Gastroesophageal sphincter (tissue), 3 donors: ENCODE results near the gene FBXL4.

Experiments
- CTCF ChIP-seq, 4 experiments: fragments of 200-600 bp in 2 of 4; fragments of 450-650 bp in 2 of 4; sonication (generic) in 1 of 4; IDR thresholded peaks; one replicate each; pipeline ENCODE4 v1.5.1; 2017 to 2019; ENCODE audit warnings: antibody characterized with exemption in 4 of 4, mild to moderate bottlenecking in 2 of 4, moderate library complexity in 2 of 4
- POLR2A ChIP-seq, 2 donors: fragments of 450-650 bp; IDR thresholded peaks; one replicate each; pipeline ENCODE4 v1.6.1; 2017; ENCODE audit warnings: antibody characterized with exemption in 2 of 2, mild to moderate bottlenecking in 2 of 2, moderate library complexity in 1 of 2

GRCh38 chr6:98925831-98926230 lies 21.9 kb downstream of the FBXL4 start:
- no peak for TF ChIP-seq CTCF (IDR thresholded peaks at IDR 0.05)
- TF ChIP-seq POLR2A (IDR thresholded peaks at IDR 0.05) = no peak
